K562 (cell line): Measurements from ENCODE around the gene PRAC1. TPM values are rescaled to one million over a fixed set of nuclear protein-coding genes. Genes with fewer than 3 reads are reported as not detected.

Source experiments
- CCNT2 ChIP-seq: IDR thresholded peaks from 2 replicates; pipeline ENCODE4 v1.6.1; 2011; ENCODE audit warnings: borderline replicate concordance, low read depth, mild to moderate bottlenecking, moderate library complexity, mixed read lengths, low read length; ENCODE audit not compliant: insufficient read length; ENCODE audit errors: extremely low read depth
- HNRNPK ChIP-seq: fragments of 200-400 bp; formaldehyde crosslinking; IDR thresholded peaks from one replicate; pipeline ENCODE4 v1.6.1; 2018; ENCODE audit warnings: mild to moderate bottlenecking, low read depth, low read length; ENCODE audit not compliant: poor library complexity, severe bottlenecking
- KAT2B ChIP-seq: IDR thresholded peaks from one replicate; pipeline ENCODE4 v1.6.1; 2012; ENCODE audit warnings: low read depth, mild to moderate bottlenecking, control low read depth, inconsistent platforms, low read length, moderate library complexity
- KLF16 ChIP-seq: IDR thresholded peaks from 2 replicates; pipeline ENCODE4 v1.6.1; 2016; ENCODE audit warnings: antibody characterized with exemption
- MEF2A ChIP-seq: IDR thresholded peaks from 2 replicates; pipeline ENCODE4 v1.6.1; 2011; ENCODE audit warnings: low read depth, mild to moderate bottlenecking, low read length, moderate library complexity; ENCODE audit not compliant: control insufficient read depth
- NCOA4 ChIP-seq: fragments of 450-650 bp; IDR thresholded peaks from 2 replicates; pipeline ENCODE4 v1.6.1; 2018; ENCODE audit warnings: mild to moderate bottlenecking; ENCODE audit not compliant: partially characterized antibody
- NCOA6 ChIP-seq: fragments of 450-650 bp; IDR thresholded peaks from 2 replicates; pipeline ENCODE4 v1.6.1; 2017; ENCODE audit warnings: mild to moderate bottlenecking
- PHB2 ChIP-seq: fragments of 450-650 bp; IDR thresholded peaks from 2 replicates; pipeline ENCODE4 v1.6.1; 2017; ENCODE audit warnings: low read depth
- PHF21A ChIP-seq: fragments of 450-650 bp; IDR thresholded peaks from 2 replicates; pipeline ENCODE4 v1.6.1; 2017; ENCODE audit warnings: low read depth, borderline replicate concordance
- SRSF1 ChIP-seq: fragments of 200-400 bp; formaldehyde crosslinking; IDR thresholded peaks from 2 replicates; pipeline ENCODE4 v1.6.1; 2017; ENCODE audit warnings: mild to moderate bottlenecking, low read depth, low read length, moderate library complexity
- TCF7 ChIP-seq: sonication (generic); IDR thresholded peaks from 2 replicates; pipeline ENCODE4 v1.6.1; 2016; ENCODE audit warnings: antibody characterized with exemption, borderline replicate concordance
- TGIF2 ChIP-seq: sonication (generic); formaldehyde crosslinking; IDR thresholded peaks from 2 replicates; pipeline ENCODE4 v1.8.1; 2022; ENCODE audit warnings: mild to moderate bottlenecking, missing genetic modification reagents, moderate library complexity
- ZNF133 ChIP-seq: fragments of 250-450 bp; sonication (Bioruptor Pico); IDR thresholded peaks from 2 replicates; pipeline ENCODE4 v1.4.0; 2020; ENCODE audit warnings: mild to moderate bottlenecking
- ZNF316 ChIP-seq: fragments of 450-650 bp; IDR thresholded peaks from 2 replicates; pipeline ENCODE4 v1.6.1; 2016
- ZNF324 ChIP-seq: fragments of 250-450 bp; sonication (Bioruptor Pico); IDR thresholded peaks from 2 replicates; pipeline ENCODE4 v1.4.0; 2020; ENCODE audit warnings: mild to moderate bottlenecking
- polyA plus RNA-seq, 8 experiments: library from polyadenylated mRNA; depleted of rRNA in 4 of 8; stranded (reverse) in 5 of 8; unstranded in 3 of 8; fragments of >200 nt; fragmentation: Nextera tagmentation in 2 of 8; fragmentation: Illumina TruSeq in 1 of 8; extraction: Ambion mirVana in 2 of 8; extraction: Trizol in 1 of 8; gene quantifications; 2 replicates each; pipeline versions ENCODE4 v1.2.1 to v1.2.3, GENCODE V29; 2011 to 2014; ENCODE audit warnings: inconsistent platforms in 1 of 8, missing spikeins in 1 of 8
- total RNA-seq, 7 experiments: library from RNA; depleted of rRNA in 6 of 7; stranded (reverse); fragments of >200 nt in 6 of 7; fragmentation: Illumina TruSeq in 2 of 7; extraction: Trizol in 2 of 7; gene quantifications; 2 replicates each; pipeline versions ENCODE4 v1.2.1 to v1.2.3, GENCODE V29; 2011 to 2021; ENCODE audit warnings: low replicate concordance in 1 of 7
- TF ChIP-seq, protein P1 (sequence below), 2 experiments: fragments of 450-650 bp in 1 of 2; IDR thresholded peaks; 2 replicates each; pipeline ENCODE4 v1.6.1; 2011 to 2017; ENCODE audit warnings: low read depth in 2 of 2, antibody characterized with exemption in 1 of 2, borderline replicate concordance in 1 of 2, low read length in 1 of 2, mild to moderate bottlenecking in 1 of 2, mixed read lengths in 1 of 2; ENCODE audit not compliant: control insufficient read depth in 1 of 2
- TF ChIP-seq, protein P2 (sequence below): fragments of 150-350 bp; conservative IDR thresholded peaks from 2 replicates; pipeline ENCODE4 v1.6.1; 2014; ENCODE audit warnings: low read length
- TF ChIP-seq, protein P3 (sequence below): fragments of 450-650 bp; formaldehyde crosslinking; IDR thresholded peaks from 2 replicates; pipeline ENCODE4 v1.4.0; 2020; ENCODE audit warnings: mild to moderate bottlenecking, moderate library complexity
- TF ChIP-seq, protein P4 (sequence below): conservative IDR thresholded peaks from 2 replicates; pipeline ENCODE4 v1.6.1; 2011; ENCODE audit warnings: low read depth, mild to moderate bottlenecking, low read length; ENCODE audit not compliant: control insufficient read depth

PRAC1 gene
- total and polyA plus RNA-seq, 9 of the 15 experiments (the other 6 are each of a cell fraction or from before 2014, with no cell fraction given): not detected

DNA sequence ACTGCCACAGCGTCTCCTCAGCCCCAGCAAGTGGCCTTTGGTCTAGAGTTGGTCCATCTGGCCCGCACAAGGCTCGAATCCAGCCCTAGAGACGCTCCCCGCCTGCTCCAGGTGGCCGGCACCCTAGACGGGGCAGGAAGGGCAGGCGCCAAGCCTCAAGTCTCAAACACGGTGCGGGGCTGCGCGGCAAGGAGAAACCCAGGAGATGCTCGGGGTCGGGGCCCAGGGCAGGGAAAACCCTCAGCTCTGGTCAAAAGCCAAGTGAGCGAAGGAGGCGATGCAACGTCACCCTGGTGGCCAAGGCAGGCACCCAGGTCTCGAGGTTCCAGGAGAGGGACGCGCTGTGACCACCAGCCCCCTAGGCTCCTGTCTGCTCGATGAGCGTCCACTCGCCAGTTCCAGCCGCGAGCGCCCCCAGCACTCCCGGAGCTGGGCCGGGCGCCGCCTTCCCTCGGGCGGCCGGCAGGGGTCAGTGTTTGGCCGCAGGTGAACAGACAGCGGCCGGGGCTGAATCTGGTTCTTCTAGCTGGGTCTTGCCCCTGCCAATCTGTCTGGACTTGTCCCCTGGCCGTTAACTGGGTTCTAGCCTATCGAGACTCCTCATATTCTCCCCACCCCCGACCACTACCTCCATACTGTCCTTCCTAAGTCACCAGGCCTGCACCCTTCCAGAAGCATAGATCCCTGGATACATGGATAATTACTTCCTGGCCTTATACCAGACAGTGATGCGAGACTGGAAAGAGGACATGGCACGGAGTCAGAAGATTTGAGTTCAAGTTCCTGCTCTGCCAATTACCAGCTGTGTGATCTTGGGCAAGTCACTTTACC lies 44.0 kb downstream of the PRAC1 start (continued):
- TF ChIP-seq PHF21A (0 out of 2 replicates have a peak, but pooled peaks have one; percentile 24), NCOA4 (no peak), SRSF1 (no peak), TCF7 (no peak), ZNF316 (no peak), ZNF133 (CRISPR knock-in tag) (no peak), TGIF2 (CRISPR knock-in tag) (no peak), KLF16 (peak; percentile 66), CCNT2 (peak; percentile 30), HNRNPK (no peak), PHB2 (no peak), MEF2A (no peak), ZNF324 (no peak), NCOA6 (no peak), KAT2B (no peak)
- TF ChIP-seq, protein P1, sequence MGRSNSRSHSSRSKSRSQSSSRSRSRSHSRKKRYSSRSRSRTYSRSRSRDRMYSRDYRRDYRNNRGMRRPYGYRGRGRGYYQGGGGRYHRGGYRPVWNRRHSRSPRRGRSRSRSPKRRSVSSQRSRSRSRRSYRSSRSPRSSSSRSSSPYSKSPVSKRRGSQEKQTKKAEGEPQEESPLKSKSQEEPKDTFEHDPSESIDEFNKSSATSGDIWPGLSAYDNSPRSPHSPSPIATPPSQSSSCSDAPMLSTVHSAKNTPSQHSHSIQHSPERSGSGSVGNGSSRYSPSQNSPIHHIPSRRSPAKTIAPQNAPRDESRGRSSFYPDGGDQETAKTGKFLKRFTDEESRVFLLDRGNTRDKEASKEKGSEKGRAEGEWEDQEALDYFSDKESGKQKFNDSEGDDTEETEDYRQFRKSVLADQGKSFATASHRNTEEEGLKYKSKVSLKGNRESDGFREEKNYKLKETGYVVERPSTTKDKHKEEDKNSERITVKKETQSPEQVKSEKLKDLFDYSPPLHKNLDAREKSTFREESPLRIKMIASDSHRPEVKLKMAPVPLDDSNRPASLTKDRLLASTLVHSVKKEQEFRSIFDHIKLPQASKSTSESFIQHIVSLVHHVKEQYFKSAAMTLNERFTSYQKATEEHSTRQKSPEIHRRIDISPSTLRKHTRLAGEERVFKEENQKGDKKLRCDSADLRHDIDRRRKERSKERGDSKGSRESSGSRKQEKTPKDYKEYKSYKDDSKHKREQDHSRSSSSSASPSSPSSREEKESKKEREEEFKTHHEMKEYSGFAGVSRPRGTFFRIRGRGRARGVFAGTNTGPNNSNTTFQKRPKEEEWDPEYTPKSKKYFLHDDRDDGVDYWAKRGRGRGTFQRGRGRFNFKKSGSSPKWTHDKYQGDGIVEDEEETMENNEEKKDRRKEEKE (IDR thresholded peaks at IDR 0.05; ENCODE audit: borderline replicate concordance in 1 of 2, control insufficient read depth in 1 of 2, low read depth in 2 of 2, low read length in 1 of 2): no peak
- TF ChIP-seq, protein P2, sequence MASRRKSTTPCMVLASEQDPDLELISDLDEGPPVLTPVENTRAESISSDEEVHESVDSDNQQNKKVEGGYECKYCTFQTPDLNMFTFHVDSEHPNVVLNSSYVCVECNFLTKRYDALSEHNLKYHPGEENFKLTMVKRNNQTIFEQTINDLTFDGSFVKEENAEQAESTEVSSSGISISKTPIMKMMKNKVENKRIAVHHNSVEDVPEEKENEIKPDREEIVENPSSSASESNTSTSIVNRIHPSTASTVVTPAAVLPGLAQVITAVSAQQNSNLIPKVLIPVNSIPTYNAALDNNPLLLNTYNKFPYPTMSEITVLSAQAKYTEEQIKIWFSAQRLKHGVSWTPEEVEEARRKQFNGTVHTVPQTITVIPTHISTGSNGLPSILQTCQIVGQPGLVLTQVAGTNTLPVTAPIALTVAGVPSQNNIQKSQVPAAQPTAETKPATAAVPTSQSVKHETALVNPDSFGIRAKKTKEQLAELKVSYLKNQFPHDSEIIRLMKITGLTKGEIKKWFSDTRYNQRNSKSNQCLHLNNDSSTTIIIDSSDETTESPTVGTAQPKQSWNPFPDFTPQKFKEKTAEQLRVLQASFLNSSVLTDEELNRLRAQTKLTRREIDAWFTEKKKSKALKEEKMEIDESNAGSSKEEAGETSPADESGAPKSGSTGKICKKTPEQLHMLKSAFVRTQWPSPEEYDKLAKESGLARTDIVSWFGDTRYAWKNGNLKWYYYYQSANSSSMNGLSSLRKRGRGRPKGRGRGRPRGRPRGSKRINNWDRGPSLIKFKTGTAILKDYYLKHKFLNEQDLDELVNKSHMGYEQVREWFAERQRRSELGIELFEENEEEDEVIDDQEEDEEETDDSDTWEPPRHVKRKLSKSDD: no peak; the same call in 1 of the 2 replicates
- TF ChIP-seq, protein P3, sequence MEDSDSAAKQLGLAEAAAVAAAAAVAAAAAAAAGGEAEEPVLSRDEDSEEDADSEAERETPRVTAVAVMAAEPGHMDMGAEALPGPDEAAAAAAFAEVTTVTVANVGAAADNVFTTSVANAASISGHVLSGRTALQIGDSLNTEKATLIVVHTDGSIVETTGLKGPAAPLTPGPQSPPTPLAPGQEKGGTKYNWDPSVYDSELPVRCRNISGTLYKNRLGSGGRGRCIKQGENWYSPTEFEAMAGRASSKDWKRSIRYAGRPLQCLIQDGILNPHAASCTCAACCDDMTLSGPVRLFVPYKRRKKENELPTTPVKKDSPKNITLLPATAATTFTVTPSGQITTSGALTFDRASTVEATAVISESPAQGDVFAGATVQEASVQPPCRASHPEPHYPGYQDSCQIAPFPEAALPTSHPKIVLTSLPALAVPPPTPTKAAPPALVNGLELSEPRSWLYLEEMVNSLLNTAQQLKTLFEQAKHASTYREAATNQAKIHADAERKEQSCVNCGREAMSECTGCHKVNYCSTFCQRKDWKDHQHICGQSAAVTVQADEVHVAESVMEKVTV (CRISPR knock-in tag): peak; percentile 81
- TF ChIP-seq, protein P4, sequence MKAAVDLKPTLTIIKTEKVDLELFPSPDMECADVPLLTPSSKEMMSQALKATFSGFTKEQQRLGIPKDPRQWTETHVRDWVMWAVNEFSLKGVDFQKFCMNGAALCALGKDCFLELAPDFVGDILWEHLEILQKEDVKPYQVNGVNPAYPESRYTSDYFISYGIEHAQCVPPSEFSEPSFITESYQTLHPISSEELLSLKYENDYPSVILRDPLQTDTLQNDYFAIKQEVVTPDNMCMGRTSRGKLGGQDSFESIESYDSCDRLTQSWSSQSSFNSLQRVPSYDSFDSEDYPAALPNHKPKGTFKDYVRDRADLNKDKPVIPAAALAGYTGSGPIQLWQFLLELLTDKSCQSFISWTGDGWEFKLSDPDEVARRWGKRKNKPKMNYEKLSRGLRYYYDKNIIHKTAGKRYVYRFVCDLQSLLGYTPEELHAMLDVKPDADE: 0 out of 2 replicates have a peak, but pooled peaks have one; percentile 50
